VCaP (cell line): ENCODE results near the gene WDR6.
A peak's percentile ranks its signal among the peaks of the same experiment; 100 is the strongest.

Experiments used
- H3K27ac ChIP-seq: fragments of 450-650 bp; 2 replicates; pipeline ENCODE4 v1.5.1; 2017
- TF ChIP-seq, protein P1 (sequence below): fragments of 450-650 bp; conservative IDR thresholded peaks from 2 replicates; pipeline ENCODE4 v1.5.1; 2017; ENCODE audit warnings: mild to moderate bottlenecking, moderate library complexity

WDR6 gene

DNA sequence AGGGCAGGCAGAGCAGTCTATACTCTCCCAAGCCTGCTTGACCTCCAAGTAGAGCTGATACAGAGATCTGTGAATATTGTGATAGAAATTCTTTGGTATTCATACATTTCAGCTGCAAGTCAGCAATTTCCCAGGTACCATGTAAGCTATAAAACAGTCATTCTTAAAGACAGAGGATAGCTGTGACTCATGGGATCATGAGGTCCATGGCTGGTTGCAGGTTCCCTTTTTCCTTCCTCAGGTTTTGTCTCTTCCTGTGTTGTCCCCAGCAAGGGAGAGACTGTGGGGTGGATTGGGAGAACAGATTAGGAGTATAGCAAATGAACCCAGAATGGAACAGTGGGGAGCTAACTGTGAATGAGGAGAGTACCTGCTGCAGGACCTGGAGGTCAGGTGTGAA is 22.5 kb upstream of the WDR6 start:
- TF ChIP-seq, protein P1, sequence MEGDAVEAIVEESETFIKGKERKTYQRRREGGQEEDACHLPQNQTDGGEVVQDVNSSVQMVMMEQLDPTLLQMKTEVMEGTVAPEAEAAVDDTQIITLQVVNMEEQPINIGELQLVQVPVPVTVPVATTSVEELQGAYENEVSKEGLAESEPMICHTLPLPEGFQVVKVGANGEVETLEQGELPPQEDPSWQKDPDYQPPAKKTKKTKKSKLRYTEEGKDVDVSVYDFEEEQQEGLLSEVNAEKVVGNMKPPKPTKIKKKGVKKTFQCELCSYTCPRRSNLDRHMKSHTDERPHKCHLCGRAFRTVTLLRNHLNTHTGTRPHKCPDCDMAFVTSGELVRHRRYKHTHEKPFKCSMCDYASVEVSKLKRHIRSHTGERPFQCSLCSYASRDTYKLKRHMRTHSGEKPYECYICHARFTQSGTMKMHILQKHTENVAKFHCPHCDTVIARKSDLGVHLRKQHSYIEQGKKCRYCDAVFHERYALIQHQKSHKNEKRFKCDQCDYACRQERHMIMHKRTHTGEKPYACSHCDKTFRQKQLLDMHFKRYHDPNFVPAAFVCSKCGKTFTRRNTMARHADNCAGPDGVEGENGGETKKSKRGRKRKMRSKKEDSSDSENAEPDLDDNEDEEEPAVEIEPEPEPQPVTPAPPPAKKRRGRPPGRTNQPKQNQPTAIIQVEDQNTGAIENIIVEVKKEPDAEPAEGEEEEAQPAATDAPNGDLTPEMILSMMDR = no peak

DNA sequence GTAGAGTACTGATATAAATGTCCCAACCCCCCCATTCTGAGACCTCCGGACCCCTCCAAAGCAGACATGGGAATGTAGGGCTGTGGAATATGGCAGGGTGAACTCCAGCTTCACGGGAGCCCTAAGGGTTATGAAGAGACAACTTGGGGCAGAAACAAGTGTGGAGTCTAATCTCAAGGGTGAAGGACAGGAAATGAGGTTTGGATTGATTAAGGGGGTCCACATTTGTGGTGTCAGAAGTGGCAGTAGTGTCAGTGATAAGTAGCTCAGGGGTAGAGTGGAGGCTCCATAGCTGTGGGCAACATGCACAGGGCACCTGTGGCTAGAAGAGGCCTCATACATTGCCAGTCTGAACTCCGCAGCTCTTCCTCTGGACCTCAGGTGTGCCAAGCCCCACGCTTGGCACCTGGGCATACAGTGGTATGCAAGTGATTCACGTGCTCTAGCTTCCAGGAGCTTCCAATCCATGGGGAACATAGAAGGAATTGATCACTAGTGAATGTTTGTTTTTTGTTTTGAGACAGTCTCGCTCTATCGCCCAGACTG is 21.3 kb upstream of the WDR6 start:
- 0 out of 2 replicates have a peak overlapping the region, but pooled peaks have one; percentile 99 for H3K27ac ChIP-seq
- TF ChIP-seq, protein P1 = no peak

More for the DNA sequence above, 22.5 kb upstream of the WDR6 start:
- no peak overlapping the region; the same call in 1 of the 2 replicates for H3K27ac ChIP-seq

DNA sequence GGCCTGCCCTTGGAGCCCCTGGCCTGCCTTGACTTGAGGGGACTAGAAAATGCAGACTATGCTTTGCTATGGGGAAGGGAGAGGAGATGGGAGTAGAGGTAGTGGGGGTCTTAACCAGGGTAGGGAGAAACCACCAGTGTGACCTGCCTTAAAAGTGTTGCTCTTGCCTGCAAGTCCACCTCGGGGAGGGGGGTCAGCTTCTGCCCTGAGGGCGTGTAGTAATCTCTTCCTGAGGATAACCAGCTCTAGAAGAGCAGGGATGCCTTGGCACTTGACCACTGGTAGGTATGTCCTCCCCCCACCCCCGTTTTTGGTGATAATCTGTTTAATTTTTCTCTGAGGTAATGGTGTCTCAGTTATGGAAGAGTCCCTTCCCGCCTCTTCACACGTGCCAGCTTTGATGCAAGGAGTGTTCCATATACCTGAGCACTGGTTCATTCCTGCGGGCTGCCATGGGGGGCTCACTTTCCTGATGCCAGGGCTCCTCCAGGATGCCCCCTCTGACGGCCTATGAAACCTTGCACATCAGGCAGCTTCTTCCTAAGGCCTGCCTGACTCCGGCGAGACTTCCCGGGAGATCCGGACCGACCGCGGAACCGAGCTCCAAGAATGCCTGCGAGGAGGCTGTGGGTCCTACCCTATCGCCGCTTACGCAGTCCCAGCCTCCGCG is 17.9 kb upstream of the WDR6 start:
- peak overlapping the region; percentile 99 for H3K27ac ChIP-seq
- TF ChIP-seq, protein P1 = no peak

DNA sequence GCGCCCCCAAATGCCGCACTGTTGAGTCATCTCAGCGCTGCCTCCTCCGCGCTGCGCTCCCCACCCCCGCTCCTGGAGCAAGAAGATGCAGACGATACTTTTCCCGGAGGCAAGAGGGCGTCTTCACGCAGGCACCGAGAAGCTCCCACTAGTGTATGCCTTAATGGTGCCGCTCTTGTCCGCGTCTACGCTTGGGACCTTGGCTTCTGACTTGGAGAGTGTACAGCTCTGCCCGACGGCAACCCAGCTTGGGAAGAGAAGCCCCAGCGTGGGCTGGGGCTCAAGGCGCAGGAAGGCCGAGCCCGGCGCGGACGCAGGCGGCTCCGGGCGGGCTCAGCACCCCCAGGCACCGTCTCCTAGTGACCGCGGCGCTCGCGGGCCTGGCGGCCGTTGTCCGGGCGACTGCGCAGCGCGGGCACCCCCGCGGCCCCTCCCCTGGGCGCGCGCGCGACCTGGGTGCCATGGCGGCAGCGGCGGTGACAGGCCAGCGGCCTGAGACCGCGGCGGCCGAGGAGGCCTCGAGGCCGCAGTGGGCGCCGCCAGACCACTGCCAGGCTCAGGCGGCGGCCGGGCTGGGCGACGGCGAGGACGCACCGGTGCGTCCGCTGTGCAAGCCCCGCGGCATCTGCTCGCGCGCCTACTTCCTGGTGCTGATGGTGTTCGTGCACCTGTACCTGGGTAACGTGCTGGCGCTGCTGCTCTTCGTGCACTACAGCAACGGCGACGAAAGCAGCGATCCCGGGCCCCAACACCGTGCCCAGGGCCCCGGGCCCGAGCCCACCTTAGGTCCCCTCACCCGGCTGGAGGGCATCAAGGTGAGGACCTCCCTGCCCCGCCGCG is 17.2 kb upstream of the WDR6 start, which contains the start of gene P4HTM:
Gene P4HTM (plus strand): TSS at position 446 of the 840 bp plus-strand sequence. CDS start 16 bp downstream, at position 462.
- H3K27ac ChIP-seq = peak within 1 kb of the TSS; percentile 99
- TF ChIP-seq, protein P1 = peak; percentile 57

DNA sequence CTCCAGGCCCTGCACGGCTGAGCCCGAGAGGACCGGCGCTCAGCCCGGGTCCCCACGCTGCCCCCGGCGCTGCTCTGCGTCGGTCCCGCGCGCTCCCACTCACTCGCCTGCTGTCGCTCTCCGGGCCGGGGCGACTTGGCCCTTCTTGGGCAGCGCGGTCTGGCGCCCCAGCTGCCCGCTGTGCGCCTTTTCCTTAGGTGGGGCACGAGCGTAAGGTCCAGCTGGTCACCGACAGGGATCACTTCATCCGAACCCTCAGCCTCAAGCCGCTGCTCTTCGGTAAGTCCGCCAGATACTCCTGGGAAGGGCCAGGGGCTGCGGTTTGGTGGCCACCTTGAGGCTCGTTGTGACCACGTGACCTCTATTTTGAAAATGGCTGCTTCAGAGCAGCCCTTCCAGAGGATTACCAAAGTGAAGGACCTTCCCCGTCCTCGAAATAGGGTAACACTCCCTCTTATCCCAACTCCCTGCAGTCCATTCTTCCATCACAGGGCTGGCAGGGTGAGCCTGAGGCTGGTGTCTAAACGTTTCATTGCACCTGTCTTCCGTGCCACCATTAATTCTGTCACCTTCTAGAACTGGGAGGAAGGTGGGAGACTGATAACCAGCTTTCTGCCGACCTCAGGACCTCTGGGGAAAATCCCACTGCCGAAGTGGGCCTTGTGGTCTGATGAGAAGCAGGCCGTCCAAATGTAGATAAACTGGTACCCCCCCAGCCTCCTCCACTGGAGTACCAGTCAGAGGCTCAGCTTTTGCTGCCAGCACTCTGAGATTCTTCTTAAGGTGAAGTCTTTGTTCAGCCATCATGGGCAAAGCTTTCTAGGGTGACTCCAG is 16.3 kb upstream of the WDR6 start:
- peak overlapping the region; percentile 99 for H3K27ac ChIP-seq
- TF ChIP-seq, protein P1 = no peak

DNA sequence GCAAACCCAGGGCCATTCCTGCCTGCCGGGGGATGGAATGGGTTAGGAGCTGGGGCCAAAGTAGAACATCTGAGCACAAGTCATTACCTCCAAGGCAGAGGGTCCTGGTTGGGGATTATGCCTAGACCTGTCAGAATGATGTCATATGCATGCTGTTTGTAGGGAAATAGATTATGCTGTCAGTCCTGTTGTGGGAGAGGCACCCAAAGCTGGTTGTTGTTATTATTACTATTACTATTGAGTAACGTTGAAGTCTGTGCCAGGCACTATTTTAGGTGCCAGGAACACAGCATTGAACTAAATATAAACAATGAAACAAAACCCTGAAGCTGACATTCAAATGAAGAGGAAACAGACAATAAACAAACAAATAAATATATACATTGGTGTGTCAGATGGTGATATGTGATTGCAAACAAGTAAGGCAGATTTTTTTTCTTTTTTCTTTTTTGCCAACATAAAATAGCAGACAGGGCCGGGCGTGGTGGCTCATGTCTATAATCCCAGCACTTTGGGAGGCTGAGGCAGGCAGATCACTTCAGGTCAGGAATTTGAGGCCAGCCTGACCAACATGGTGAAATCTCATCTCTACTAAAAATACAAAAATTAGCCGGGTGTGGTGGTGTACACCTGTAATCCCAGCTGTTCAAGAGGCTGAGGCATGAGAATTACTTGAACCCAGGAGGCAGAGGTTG is 15.2 kb upstream of the WDR6 start:
- peak overlapping the region; percentile 99; the same call in 1 of the 2 replicates for H3K27ac ChIP-seq

More for the DNA sequence above, 15.2 kb upstream of the WDR6 start:
- TF ChIP-seq, protein P1 = no peak
